Astrocyte (in vitro differentiated cells and primary cell): ENCODE measurements around the gene MARK2. TPM values are rescaled to one million over a fixed set of nuclear protein-coding genes. Genes with fewer than 3 reads are reported as not detected.
A peak's percentile ranks its signal among the peaks of the same experiment; 100 is the strongest.

Experiments
- DNase-seq: peaks from one replicate; pipeline ENCODE4 v3.0.0-alpha.2; 2010; ENCODE audit warnings: low read depth
- FAIRE-seq: peaks from 2 replicates; lab custom pipeline; 2011; peaks lifted over from hg19 to GRCh38; lab: Jason Lieb, UNC
- H2AFZ ChIP-seq: 2 replicates; pipeline ENCODE4 v1.6.0; 2012; ENCODE audit warnings: low read depth, low read length, inconsistent platforms
- H3K27ac ChIP-seq: 2 replicates; pipeline ENCODE4 v1.5.1; 2011; ENCODE audit warnings: low read depth, low read length, inconsistent platforms
- H3K27me3 ChIP-seq: 2 replicates; pipeline ENCODE4 v1.6.0; 2011; ENCODE audit warnings: low read length, inconsistent platforms; ENCODE audit not compliant: insufficient read depth
- H3K36me3 ChIP-seq: 2 replicates; pipeline ENCODE4 v1.5.1; 2011; ENCODE audit warnings: low read length, inconsistent platforms; ENCODE audit not compliant: insufficient read depth
- H3K4me1 ChIP-seq: 2 replicates; pipeline ENCODE4 v1.5.1; 2011; ENCODE audit warnings: low read length, inconsistent platforms; ENCODE audit not compliant: insufficient read depth
- H3K4me2 ChIP-seq: 2 replicates; pipeline ENCODE4 v1.6.0; 2012; ENCODE audit warnings: low read length, inconsistent platforms
- H3K4me3 ChIP-seq: 2 replicates; pipeline ENCODE4 v1.5.1; 2011; ENCODE audit warnings: low read depth, mild to moderate bottlenecking, low read length, inconsistent platforms; ENCODE audit not compliant: insufficient read depth
- H3K79me2 ChIP-seq: 2 replicates; pipeline ENCODE4 v1.6.0; 2012; ENCODE audit warnings: mild to moderate bottlenecking, low read length, inconsistent platforms; ENCODE audit not compliant: insufficient read depth
- H3K9ac ChIP-seq: 2 replicates; pipeline ENCODE4 v1.6.0; 2012; ENCODE audit warnings: mild to moderate bottlenecking, low read length, inconsistent platforms
- H3K9me3 ChIP-seq: 2 replicates; pipeline ENCODE4 v1.5.1; 2012; ENCODE audit warnings: low read depth, mild to moderate bottlenecking, low read length, inconsistent platforms; ENCODE audit not compliant: insufficient read depth
- H4K20me1 ChIP-seq: 2 replicates; pipeline ENCODE4 v1.6.0; 2012; ENCODE audit warnings: low read length, inconsistent platforms; ENCODE audit not compliant: insufficient read depth
- H3K27ac Mint-ChIP-seq: one replicate; pipeline ENCODE4 v1.8.0; 2021; ENCODE audit warnings: mild to moderate bottlenecking, mixed read lengths; ENCODE audit not compliant: unreplicated experiment
- H3K27me3 Mint-ChIP-seq: one replicate; pipeline ENCODE4 v1.8.0; 2021; ENCODE audit warnings: low read depth, mixed read lengths; ENCODE audit not compliant: unreplicated experiment
- H3K36me3 Mint-ChIP-seq: one replicate; pipeline ENCODE4 v1.8.0; 2021; ENCODE audit warnings: low read depth, mixed read lengths; ENCODE audit not compliant: unreplicated experiment
- H3K4me1 Mint-ChIP-seq: one replicate; pipeline ENCODE4 v1.8.0; 2021; ENCODE audit warnings: low read depth, mixed read lengths; ENCODE audit not compliant: unreplicated experiment
- H3K4me3 Mint-ChIP-seq: one replicate; pipeline ENCODE4 v1.8.0; 2021; ENCODE audit warnings: mild to moderate bottlenecking, moderate library complexity, mixed read lengths; ENCODE audit not compliant: unreplicated experiment
- H3K9me3 Mint-ChIP-seq: one replicate; pipeline ENCODE4 v1.8.0; 2021; ENCODE audit warnings: mild to moderate bottlenecking, mixed read lengths; ENCODE audit not compliant: unreplicated experiment
- EZH2 ChIP-seq: IDR thresholded peaks from 2 replicates; pipeline ENCODE4 v1.6.1; 2012; ENCODE audit warnings: mild to moderate bottlenecking, low read length, inconsistent platforms; ENCODE audit not compliant: insufficient read depth
- total RNA-seq: library from RNA; stranded (reverse); gene quantifications from 2 replicates; pipeline ENCODE4 v1.2.1, GENCODE V29; 2021
- TF ChIP-seq, protein P1 (sequence below): IDR thresholded peaks from 2 replicates; pipeline ENCODE4 v1.5.1; 2011; ENCODE audit warnings: low read depth, mild to moderate bottlenecking, inconsistent platforms, low read length, moderate library complexity; ENCODE audit not compliant: insufficient read depth

The MARK2 gene
- total RNA-seq, 1 donor from 2014 or later: 38.1 TPM

DNA sequence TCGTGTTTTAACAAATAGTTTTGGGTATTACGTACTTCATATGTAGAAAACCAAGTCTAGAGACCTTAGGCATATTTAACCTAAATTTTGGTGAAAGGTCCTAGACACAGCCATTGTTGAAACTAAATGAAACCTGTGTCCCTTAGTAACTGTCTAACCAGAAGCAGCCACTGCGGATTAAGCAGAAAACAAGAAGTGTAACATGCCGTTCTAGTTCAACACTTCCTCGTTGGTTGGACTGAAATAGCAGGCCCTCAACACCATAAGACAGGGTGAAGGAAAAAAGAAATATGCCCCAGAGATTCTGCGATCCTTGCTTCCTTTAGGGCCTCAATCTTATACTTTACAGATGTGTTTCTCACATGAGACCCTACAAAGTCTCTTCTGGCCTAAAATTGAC lies 101.9 kb downstream of the MARK2 start:
- Mint-ChIP-seq H3K27me3 (no peaks in the 10 kb centered on the region), H3K9me3 (no peaks in the 10 kb centered on the region), H3K27ac (no peak overlapping the region), H3K4me3 (peak overlapping the region; percentile 58), H3K36me3 (peaks cover 2% of the 10 kb centered on the region), H3K4me1 (no peaks in the 10 kb centered on the region)
- no peaks in the 10 kb centered on the region for H3K27me3 ChIP-seq
- peaks cover 55% of the 10 kb centered on the region for H3K79me2 ChIP-seq
- TF ChIP-seq, protein P1, sequence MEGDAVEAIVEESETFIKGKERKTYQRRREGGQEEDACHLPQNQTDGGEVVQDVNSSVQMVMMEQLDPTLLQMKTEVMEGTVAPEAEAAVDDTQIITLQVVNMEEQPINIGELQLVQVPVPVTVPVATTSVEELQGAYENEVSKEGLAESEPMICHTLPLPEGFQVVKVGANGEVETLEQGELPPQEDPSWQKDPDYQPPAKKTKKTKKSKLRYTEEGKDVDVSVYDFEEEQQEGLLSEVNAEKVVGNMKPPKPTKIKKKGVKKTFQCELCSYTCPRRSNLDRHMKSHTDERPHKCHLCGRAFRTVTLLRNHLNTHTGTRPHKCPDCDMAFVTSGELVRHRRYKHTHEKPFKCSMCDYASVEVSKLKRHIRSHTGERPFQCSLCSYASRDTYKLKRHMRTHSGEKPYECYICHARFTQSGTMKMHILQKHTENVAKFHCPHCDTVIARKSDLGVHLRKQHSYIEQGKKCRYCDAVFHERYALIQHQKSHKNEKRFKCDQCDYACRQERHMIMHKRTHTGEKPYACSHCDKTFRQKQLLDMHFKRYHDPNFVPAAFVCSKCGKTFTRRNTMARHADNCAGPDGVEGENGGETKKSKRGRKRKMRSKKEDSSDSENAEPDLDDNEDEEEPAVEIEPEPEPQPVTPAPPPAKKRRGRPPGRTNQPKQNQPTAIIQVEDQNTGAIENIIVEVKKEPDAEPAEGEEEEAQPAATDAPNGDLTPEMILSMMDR: no peak
- no peak for TF ChIP-seq EZH2
- H3K4me1 ChIP-seq: no peaks in the 10 kb centered on the region
- no peak overlapping the region for H2AFZ ChIP-seq
- H3K27ac ChIP-seq: no peak overlapping the region
- H3K4me3 ChIP-seq: no peak overlapping the region
- H3K4me2 ChIP-seq: no peak overlapping the region
- no peaks in the 10 kb centered on the region for H3K9me3 ChIP-seq
- no peak overlapping the region for H3K9ac ChIP-seq
- no peak for FAIRE-seq
- H4K20me1 ChIP-seq: peaks cover 31% of the 10 kb centered on the region
- no peaks in the 10 kb centered on the region for H3K36me3 ChIP-seq
- no peak for DNase-seq

GRCh38 chr11:63941901-63942300 lies 103.0 kb downstream of the MARK2 start:
- no peaks in the 10 kb centered on the region for H3K9me3 ChIP-seq
- TF ChIP-seq EZH2: no peak
- TF ChIP-seq, protein P1: no peak
- DNase-seq (no peak), FAIRE-seq (no peak)
- no peak overlapping the region for H3K9ac ChIP-seq
- no peak overlapping the region for H3K4me3 ChIP-seq
- Mint-ChIP-seq H3K36me3 (peaks cover 2% of the 10 kb centered on the region), H3K27me3 (no peaks in the 10 kb centered on the region), H3K27ac (no peak overlapping the region), H3K4me3 (no peak overlapping the region), H3K4me1 (no peaks in the 10 kb centered on the region), H3K9me3 (no peaks in the 10 kb centered on the region)
- H3K79me2 ChIP-seq: peaks cover 55% of the 10 kb centered on the region
- H4K20me1 ChIP-seq: peaks cover 36% of the 10 kb centered on the region
- peaks cover 2% of the 10 kb centered on the region for H3K36me3 ChIP-seq
- no peak overlapping the region for H2AFZ ChIP-seq
- H3K4me1 ChIP-seq: no peaks in the 10 kb centered on the region
- H3K27me3 ChIP-seq: no peaks in the 10 kb centered on the region
- no peak overlapping the region for H3K27ac ChIP-seq
- H3K4me2 ChIP-seq: no peak overlapping the region

DNA sequence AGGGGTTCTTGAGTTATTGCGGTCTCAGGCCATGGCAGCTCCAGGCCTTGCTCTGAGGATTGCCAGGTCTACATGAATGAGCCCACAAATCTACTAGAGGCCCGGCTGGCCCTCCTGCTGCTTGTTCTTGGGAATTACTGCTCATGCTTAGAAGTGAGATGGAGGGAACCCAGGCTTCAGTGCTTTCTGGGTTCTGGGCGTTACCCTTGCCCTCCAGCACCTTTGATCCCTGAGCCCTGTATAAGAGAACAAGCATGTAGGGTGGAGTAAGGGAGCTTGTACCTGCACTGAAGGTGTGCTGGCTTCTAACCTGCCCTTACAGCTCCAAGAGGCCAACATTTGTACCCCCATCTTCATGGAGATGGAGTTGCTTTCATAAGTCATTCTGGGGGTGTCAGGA lies 103.9 kb downstream of the MARK2 start:
- Histone ChIP-seq H3K79me2 (peaks cover 55% of the 10 kb centered on the region), H3K27ac (no peak overlapping the region), H3K9me3 (no peaks in the 10 kb centered on the region), H3K36me3 (peaks cover 2% of the 10 kb centered on the region), H3K4me1 (no peaks in the 10 kb centered on the region), H3K4me3 (no peak overlapping the region), H3K9ac (no peak overlapping the region), H3K4me2 (no peak overlapping the region), H3K27me3 (no peaks in the 10 kb centered on the region), H4K20me1 (peaks cover 36% of the 10 kb centered on the region), H2AFZ (no peak overlapping the region)
- FAIRE-seq: no peak
- H3K9me3 Mint-ChIP-seq: no peaks in the 10 kb centered on the region
- H3K4me1 Mint-ChIP-seq: no peaks in the 10 kb centered on the region
- no peak for DNase-seq
- no peaks in the 10 kb centered on the region for H3K27me3 Mint-ChIP-seq
- TF ChIP-seq, protein P1: no peak
- no peak for TF ChIP-seq EZH2
- no peak overlapping the region for H3K4me3 Mint-ChIP-seq
- no peak overlapping the region for H3K27ac Mint-ChIP-seq
- peaks cover 2% of the 10 kb centered on the region for H3K36me3 Mint-ChIP-seq
